GM21576 (cell line): ENCODE measurements around the gene OPRL1.
"Not testable (repeated sequence)": the region's sequence is repeated elsewhere in the genome, so short reads cannot be mapped to it uniquely, and the experiment has no call there.

Experiments used
- ATAC-seq: cut with Tn5 transposase; IDR thresholded peaks from one replicate; pipeline ENCODE4 v1.9.1; 2021; ENCODE audit warnings: mild to moderate bottlenecking, moderate library complexity; ENCODE audit not compliant: unreplicated experiment

OPRL1 gene

DNA sequence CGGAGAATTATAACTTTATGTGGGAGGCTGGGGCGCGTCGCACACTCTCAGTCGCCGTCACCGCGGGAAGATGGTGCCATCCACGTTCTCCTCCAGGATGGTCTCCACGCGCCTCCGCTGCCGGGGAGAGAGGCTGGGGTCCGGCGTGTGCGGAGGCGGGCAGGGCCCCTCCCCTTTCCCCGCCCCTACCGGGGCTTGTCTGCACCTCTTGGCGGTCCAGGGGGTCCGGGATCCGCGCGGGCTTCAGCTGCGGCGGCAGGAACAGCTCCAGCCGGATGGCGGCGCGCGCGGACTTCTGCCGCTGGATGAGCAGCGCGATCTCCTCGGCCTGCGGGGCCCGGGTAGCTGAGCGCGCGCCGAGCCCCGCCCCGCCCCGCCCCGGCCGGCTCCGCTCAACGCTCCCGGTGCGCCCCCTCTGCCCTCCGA, 3.5 kb downstream of the OPRL1 start:
- ATAC-seq: no peak

DNA sequence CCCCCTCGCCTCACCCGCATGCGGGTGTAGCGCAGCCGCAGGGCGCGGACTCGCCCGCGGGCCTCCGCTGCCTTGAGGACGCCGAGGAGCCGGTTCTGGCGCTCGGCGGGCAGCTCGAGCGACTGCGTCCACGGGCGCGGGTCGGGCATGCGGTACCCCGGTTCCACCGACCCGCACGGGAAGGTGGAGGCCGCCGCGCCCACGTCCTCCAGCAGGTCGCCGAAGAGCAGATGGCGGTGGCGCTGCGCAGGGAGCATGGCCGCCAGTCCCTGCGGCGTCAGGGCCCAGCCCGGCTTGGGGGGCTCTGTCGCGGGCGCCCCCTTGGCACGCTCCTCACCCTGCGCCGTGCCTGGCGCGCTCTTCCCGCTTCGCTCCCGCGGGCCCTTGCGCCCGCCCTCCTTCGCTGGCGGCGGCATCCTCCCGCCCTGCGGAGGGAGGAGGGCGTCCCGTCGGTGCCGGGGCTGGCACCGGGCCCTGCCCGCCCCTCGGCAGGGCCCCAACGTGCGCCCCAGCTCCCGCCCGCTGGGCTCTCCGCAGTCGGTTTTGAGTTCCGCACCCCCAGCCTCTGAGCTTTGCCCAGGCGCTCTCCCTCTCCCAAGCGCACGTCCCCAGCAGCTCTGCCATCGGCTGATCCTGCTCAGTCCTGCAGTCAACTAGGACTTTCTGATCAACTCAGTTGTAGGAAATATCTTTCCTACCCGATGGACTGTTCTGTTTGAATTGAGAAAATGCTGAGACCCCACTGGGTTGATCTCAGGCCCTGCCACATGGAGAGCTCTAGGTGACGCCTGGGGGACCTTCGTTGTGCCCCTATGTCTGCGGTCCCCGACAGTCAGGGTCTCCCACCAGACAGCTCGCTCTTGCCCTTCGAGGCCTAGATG, 4.2 kb downstream of the OPRL1 start, which contains the start of gene LKAAEAR1:
Gene LKAAEAR1, minus strand, starts transcription at position 595 of the 881 bp plus-strand sequence. Its CDS starts 179 bp downstream, at position 416.
- no peak for ATAC-seq

DNA sequence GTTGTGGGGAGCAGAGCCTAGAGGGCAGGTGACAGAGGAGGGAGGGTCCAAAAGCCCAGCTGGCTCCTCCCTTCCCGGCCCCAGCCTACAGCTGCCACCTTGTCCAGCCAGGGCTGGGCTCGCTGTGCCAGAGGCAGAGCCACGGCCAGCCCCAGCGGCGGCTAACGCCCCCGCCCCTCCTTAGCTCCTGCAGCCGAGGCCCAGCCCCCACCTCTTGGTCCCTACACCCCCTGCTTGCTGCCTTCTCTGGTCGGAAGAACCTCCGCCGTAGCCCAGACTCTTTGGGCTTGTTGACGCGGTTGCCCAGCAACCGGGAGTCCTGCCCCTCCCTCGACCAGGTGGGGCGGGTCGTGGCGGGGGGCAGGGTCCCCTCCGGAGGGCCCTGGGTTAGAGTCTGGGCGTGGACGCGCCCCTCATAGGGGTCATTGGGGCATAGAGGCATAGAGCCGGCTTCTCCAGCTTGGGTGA, 4.8 kb downstream of the OPRL1 start:
- no peak for ATAC-seq

DNA sequence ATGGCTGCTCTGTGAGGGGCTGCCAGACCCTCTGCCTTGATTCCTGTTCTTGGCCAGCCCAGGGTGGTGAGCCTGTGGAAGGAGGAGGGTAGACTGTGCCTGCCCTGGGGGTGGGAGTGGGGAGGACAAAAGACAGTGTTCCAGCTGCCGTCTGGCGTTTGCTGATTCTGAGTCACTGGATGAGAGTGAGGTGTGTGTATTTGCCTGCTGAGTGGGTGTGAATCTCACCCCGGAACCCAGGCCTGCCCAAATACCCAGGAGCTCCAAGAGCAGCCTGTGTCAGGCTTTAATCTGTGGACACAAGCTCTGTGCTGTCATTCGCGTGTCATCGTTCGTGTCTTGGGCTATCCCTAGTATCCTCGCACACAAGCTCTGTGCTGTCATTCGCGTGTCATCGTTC, 6.9 kb downstream of the OPRL1 start:
- no peak for ATAC-seq

- not testable (repeated sequence) for ATAC-seq
Observed at GRCh38 chr20:64087226-64087825, 7.4 kb downstream of the OPRL1 start.

GRCh38 chr20:64088586-64088985, 8.7 kb downstream of the OPRL1 start:
- ATAC-seq: not testable (repeated sequence)

DNA sequence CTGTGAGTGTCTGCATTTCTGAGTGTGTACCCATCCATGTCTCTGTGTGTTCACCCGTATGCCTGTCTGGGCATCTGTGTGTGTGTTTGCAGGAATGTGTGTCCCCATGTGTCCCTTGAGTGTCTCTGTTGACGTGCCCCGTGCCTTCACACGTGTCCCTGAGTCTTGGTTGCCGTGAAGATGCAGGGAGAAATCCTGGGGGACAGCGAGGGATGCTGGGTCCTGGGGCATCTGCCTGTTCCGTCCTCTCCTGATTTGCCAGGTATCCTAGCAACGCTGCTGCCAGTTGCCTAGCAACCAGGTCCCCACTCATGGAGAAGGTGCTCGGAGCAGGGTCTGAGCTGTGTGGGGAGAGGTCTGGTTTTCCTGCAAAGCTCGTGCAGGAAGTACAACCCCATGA, 10.3 kb downstream of the OPRL1 start:
- ATAC-seq: no peak

GRCh38 chr20:64091340-64091739, 11.5 kb downstream of the OPRL1 start:
- ATAC-seq: no peak

- ATAC-seq: no peak
Observed at GRCh38 chr20:64091770-64092169, 11.9 kb downstream of the OPRL1 start.

DNA sequence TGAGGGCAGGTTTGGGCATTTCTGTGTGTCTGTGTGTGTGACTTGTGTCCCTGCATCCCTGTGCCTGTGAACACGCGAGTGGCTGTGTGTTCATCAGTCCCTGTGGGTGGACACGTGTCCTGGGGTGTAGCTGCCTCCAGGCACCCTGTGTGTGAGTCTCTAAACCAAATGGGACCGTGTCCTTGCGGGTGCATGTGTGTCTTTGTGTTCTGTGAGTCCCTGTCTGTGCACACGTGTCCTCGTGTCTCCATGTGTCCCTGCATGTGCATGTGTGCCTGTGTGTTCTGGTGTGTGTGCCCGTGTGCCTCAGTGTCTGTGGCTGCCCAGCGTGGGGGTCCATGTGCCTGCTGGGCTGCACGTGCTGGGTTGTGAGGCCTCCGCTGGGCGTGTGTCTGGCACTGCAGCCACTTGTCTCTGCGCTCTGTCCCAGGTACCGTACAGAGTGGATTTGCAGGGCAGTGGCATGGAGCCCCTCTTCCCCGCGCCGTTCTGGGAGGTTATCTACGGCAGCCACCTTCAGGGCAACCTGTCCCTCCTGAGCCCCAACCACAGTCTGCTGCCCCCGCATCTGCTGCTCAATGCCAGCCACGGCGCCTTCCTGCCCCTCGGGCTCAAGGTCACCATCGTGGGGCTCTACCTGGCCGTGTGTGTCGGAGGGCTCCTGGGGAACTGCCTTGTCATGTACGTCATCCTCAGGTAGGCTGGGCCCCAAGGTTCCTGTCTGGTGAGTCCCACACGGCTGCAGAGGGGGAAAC, 12.6 kb downstream of the OPRL1 start:
- ATAC-seq: no peak

- ATAC-seq: no peak
Observed at GRCh38 chr20:64093013-64093503, 13.2 kb downstream of the OPRL1 start.

- no peak for ATAC-seq
Observed at GRCh38 chr20:64095455-64095854, 15.6 kb downstream of the OPRL1 start.

- ATAC-seq: no peak
Observed at GRCh38 chr20:64095927-64096326, 16.0 kb downstream of the OPRL1 start.

DNA sequence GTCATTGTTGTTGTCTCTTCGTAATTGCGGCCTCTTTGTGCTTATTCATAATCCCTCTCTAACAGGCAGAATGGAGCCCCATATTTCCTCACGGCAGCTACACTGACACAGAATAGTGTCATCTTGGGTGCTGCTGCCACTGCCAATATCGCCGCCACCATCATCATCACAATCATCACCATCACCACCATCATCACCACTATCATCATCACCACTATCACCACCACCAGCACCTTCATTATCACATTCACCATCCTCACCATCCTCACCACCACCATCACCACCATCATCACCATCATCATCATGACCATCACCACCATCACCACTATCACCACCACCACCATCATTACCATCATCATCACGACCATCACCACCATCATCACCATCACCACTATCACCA, 16.7 kb downstream of the OPRL1 start:
- ATAC-seq: no peak

- no peak for ATAC-seq
Observed at GRCh38 chr20:64098471-64099013, 18.7 kb downstream of the OPRL1 start.

DNA sequence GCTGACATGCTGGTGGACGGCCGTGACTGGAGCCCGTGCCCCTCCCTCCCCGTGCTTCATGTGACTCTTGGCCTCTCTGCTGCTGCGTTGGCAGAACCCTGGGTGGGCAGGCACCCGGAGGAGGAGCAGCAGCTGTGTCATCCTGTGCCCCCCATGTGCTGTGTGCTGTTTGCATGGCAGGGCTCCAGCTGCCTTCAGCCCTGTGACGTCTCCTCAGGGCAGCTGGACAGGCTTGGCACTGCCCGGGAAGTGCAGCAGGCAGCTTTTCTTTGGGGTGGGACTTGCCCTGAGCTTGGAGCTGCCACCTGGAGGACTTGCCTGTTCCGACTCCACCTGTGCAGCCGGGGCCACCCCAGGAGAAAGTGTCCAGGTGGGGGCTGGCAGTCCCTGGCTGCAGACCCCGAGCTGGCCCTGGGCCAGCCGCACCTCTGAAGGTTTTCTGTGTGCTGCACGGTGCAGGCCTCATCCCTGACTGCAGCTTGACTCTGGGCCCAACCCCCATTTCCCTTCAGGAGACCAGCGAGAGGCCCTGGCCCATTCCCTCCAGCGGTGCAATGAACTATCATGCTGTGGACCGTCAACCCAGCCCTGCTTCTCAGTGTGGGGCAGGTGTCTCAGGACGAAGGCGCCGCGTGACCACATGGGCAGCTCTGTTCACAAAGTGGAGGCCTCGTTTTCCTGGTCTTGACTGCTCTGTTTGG, 19.4 kb downstream of the OPRL1 start:
- no peak for ATAC-seq

DNA sequence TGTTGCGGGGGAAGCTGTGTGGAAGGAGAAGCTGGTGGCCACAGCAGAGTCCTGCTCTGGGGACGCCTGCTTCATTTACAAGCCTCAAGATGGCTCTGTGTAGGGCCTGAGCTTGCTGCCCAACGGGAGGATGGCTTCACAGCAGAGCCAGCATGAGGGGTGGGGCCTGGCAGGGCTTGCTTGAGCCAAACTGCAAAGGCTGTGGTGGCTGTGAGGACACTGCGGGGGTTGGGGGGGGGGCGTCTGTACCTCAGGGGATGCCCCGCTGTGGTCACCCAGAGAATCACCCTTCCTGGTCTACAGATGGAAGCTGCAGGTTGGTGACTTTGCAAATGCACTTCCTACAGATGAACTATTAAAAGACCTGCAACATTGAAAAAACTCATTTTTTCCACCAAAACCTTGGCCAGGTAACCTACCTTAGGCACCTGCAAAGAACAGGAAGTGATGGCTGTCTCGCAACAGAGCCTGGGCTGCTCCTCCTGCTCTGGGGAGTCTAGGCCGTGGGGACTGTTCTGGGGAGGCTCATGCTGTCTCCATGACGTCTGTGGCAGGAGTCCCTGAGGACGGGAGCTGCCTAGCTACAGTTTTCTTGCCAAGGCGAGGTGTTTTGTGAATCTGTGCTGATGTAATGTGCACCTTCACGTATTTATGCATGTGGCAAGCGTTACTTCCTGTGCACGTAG, 20.1 kb downstream of the OPRL1 start:
- ATAC-seq: no peak

DNA sequence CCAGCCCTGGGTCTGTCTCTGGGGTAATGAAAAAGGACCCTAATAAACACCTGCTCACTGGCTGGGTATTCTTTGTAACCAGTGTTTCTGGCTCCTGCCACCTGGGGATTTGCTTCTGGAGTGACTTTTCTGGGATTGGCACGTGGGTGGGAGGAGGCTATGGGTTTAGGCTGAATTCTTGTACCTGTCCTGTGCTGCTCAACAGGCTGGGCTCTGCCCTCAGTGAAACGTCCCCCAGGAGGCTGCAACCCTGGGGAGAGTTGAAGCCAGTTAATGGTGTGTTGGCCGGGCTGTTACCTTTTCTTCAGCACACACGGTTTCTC, 20.6 kb downstream of the OPRL1 start:
- no peak for ATAC-seq

DNA sequence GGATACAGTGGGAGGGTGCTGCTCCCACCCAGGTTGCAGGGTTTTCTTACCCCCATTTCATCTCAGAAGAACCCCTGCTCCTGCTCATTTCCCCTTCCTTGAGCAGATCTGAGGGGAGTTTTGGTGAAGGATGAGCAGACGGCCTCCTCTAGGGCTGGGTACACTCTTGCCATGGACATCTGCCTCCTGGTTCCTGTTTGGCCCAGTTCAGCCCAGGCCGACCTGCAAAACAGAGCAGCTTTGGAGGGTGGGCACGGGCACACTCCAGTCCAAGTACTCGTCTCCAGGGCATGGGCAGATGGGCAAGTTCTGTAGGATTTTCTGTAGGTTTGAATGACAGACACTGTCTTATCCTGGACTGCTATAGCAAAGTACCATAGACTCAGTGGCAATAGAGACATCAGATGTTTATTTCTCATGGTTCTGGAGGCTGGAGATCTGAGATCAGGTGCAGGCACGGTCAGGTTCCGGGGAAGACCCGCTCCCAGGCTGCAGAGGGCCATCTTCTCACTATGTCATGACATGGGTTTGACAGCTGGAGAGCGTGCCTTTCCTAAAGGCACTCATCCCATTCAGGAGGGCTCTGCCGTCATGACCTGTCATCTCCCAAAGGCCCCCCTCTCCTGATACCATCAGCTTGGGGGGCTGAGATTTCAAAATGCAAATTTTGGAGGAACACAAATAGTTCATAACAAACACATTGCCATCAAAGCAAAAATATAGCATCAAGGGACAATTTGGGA, 21.2 kb downstream of the OPRL1 start:
- ATAC-seq: no peak
